GM10248 (cell line): ENCODE measurements around the gene L3MBTL3.

Source experiments
- CTCF ChIA-PET: fragments of 300-600 bp; sonication (Branson Sonifier 250); formaldehyde crosslinking; extraction: SDS; loops from one replicate; lab custom pipeline; 2021; ENCODE audit warnings: antibody characterized with exemption; lab: Yijun Ruan, JAX
- POLR2A ChIA-PET: fragments of 350-650 bp; sonication (Branson Sonifier 250); formaldehyde crosslinking; extraction: SDS; loops from one replicate; lab custom pipeline; 2020; ENCODE audit warnings: antibody characterized with exemption; lab: Yijun Ruan, JAX
- DNase-seq: peaks from one replicate; pipeline ENCODE4 v3.0.0; 2012; ENCODE audit errors: extremely low spot score
- CTCF ChIP-seq: IDR thresholded peaks from 2 replicates; pipeline ENCODE4 v1.5.1; 2012; ENCODE audit warnings: mild to moderate bottlenecking, low read depth; ENCODE audit errors: extremely low read depth, missing control alignments, control extremely low read depth

The L3MBTL3 gene

DNA sequence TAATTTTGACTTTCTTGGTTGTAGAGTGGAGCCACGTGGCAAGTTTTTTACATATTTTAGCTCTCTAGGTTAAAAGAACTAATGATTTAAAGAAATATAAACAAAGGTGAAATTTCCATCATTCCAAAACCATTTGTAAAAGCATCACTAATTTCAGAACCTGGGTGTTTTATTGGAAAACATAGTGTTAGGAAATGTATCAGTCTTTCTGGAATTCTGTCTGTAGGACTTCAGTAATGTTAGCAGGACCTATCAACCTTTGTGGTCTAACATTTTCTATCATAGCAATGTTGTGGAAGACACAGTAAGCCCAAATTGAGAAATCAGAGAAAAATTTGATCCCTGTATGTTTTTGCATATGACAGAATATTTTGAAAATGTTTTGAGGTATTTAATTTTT lies 28.3 kb downstream of the L3MBTL3 start:
- ChIA-PET POLR2A (no interaction called here), CTCF (interaction anchor here (1.1 to 3.6 kb wide), 4 partner anchors 11 to 712 kb away, joined by 3 to 8 read pairs (median 4); no protein-coding TSS in a partner anchor)
- no peak for DNase-seq
- TF ChIP-seq CTCF, result no peak

DNA sequence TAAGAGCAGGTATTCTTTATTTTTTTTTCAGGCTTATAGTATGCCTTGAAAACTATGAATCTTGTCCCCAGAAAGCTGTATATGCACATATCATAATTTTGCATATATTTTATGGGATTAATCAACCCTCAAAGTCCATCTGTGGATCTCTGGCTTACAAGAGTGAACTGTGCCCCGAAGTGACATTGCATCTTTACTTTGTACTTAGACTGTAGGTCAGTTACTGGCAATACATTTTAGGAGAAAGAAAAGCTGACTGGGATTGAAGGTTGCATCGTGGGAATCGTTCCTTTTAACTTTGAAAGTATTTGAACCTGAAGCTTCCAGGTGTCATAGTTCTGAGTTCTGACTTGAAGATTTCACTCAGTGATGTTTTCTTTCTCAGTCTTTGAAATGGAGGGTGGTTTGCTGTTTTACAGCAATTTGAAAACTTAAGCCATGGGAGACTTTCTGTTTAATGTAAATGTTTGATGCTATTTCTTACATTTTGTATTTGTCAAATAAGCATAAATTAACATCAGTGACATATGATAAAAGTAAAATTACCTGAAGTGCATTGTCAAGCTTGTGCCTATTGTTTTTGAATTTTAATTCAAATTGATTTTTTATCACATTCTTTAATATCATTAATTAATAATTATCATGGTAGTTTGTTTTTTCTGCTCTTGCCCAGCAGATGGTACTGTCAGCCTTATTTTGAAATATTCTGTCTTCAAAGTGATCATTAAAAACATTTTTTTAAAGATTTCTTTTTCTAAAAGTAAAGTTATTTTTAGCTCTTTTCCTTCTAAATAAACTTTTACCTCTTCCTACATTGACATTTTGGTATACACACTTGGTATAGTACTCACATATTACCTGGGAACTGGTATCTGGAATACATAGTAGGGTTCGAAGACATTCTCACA lies 29.0 kb downstream of the L3MBTL3 start:
- CTCF ChIA-PET, result interaction anchor here (0.7 to 3.6 kb wide), 8 partner anchors 9 to 711 kb away, joined by 3 to 8 read pairs (median 4); no protein-coding TSS in a partner anchor

DNA sequence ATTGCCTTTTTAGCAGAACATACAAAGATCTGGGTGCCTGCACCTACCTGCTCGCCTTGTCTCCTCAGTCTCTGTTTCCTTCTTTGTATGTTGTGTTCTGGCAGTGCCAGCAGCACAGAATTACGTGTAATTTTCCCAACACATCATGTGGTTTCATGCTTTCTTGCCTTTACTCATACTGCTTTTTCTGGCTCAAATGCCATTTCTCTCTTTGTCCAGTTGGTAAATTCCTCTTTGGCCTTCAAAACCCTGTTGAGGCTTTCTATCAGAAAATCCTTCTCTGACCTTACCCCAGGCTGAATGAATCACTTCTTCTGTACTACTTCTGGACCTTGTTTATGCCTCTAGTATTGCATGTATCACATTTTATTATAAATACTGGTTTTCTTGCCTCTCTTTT lies 31.8 kb downstream of the L3MBTL3 start:
- ChIA-PET POLR2A (no interaction called here), CTCF (no interaction called here)
- TF ChIP-seq CTCF, result no peak
- no peak for DNase-seq

More for the DNA sequence above, 29.0 kb downstream of the L3MBTL3 start:
- DNase-seq, result no peak
- POLR2A ChIA-PET, result no interaction called here
- no peak for TF ChIP-seq CTCF

DNA sequence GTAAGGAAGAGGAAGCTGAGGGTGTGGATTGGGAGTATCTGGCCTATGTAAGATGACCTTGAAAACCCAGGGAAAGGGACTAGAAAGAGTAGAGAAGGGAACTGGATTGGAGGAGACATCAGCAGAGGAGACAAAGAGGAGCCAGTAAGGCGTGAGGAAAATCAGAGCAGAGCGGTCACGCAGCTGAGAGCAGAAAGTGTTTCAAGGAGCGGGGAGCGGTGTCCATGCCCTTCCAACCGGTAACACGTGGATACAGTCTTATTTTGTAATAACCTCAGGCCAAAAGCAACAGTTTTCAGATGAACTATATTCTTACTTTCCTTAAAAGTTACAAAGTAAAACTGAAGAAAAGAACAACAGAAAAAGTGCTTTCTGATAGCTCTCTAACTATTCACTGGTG lies 36.3 kb downstream of the L3MBTL3 start:
- TF ChIP-seq CTCF, result no peak
- POLR2A ChIA-PET, result no interaction called here
- CTCF ChIA-PET, result no interaction called here

DNA sequence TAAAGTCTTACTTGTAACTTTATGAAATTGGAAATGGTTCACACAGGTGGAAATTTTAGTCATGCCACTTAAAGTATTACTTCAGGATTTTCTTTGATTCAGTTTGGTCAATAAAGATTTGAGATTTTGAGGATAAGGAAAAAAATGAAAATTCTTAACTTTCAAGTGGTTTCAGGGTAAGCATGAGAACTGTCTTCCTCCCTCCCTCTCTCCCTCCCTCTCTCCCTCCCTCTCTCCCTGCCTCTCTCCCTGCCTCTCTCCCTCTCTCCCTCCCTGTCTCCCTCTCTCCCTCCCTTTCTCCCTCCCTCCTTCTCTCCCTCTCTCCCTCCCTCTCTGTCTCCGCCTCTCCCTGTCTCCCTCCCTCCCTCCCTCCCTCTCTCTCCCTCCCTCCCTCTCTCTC lies 36.9 kb downstream of the L3MBTL3 start:
- CTCF ChIA-PET, result no interaction called here

More for the DNA sequence above, 36.3 kb downstream of the L3MBTL3 start:
- no peak for DNase-seq

DNA sequence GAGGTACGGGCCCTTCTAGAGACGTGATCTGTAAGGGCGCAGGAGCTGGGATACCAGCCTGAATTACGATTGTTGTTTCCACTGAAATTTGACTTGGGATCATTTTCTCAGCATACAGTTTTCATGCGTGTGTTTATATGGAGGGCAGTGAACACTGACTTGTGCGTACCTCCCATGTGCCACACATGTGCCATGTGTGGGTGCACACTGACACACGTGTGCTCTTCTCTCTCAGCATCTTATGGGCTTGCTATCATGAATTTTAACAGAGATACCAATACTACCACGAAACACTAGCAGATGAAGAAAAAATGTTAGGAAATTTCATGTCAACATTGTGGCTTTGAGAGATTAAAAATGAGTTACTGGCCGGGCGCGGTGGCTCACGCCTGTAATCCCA lies 39.1 kb downstream of the L3MBTL3 start:
- ChIA-PET CTCF (interaction anchor here (1.9 kb wide), 1 partner anchor 10 kb away, joined by 7 read pairs; no protein-coding TSS in a partner anchor), POLR2A (no interaction called here)
- TF ChIP-seq CTCF, result no peak
- no peak for DNase-seq

More for the DNA sequence above, 36.9 kb downstream of the L3MBTL3 start:
- DNase-seq, result no peak
- no peak for TF ChIP-seq CTCF
- POLR2A ChIA-PET, result no interaction called here
